Brain pericyte (primary cell): Measurements from ENCODE around the gene PIP5K1A.
"Not testable (repeated sequence)": the region's sequence is repeated elsewhere in the genome, so short reads cannot be mapped to it uniquely, and the experiment has no call there.

Experiments used
- DNase-seq: peaks from one replicate; pipeline ENCODE4 v3.0.0-alpha.2; 2012; ENCODE audit warnings: low read depth, low spot score

Gene PIP5K1A

DNA sequence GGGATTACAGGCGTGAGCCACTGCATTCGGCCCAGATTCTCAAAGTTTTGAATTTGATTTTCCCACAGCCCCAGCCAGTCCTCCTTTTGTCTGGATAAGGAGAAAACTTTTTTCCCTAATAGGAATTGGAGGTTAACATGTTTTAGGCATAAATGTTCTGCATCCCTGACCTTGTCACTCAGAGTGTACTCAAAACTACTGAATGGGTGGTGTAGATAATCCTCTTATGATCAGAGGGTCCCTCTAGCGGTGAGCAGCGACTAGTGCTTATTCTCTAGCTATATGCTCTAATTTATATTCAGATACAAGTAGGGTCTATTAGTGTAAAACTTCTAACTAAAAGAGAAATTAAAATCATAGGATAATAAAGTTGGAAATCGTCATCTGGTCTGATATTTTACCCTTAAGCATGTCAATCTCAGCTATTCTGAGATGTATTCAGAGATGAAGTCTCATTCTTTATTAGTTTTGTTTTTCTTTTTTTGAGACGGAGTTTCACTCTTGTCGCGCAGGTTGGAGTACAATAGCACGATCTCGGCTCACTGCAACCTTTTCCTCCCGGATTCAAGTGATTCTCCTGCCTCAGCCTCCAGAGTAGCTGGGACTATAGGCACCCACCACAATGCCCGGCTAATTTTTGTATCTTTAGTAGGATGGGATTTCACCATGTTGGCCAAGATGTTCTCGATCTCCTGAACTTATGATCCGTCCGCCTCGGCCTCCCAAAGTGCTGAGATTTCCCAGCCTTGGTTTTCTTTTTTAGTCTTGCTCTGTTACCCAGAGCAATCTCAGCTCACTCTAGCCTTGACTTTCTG is 53.5 kb downstream of the PIP5K1A start:
- DNase-seq = peak; percentile 22

DNA sequence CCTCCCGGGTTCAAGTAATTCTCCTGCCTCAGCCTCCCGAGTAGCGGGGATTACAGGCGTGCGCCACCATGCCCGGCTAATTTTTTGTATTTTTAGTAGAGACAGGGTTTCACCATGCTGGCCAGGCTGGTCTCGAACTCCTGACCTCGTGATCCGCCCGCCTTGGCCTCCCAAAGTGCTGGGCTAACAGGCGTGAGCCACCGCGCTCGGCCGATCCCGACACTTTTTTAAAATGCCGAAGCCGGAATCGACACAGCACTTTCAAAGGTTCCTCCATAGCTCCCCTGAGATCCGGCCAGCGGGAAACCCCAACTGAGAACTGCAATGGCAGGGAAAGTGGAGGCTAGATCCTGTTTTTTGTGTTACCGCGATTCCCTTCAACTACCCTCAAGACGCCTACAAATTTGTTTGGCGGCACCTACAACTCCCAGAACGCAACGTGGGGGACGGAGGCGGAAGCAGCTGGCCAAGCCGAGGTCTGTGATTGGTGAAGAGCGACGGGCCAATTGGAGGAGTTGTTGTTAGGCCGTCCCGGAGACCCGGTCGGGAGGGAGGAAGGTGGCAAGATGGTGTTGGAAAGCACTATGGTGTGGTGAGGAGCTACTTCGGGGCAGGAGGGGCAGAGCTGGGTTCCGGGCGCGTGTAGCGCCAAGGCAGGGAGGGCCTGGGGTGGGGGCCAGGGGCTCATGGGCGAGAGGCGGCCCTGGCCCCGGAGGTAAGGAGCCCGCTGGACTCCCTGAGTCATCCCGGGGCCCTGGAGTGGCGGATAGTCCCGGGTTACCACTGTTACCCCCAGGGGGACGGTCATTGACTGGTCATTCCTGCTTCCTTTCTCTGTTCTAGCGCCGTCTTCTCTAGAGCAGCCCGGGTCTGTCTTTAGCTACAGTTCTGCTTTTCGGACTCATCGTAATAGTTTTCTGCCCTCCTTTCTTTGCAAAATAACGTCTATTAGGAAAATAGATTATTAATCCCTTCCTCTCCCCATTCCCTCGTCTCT is 56.2 kb downstream of the PIP5K1A start, which contains the start of gene PSMD4:
Gene PSMD4 (plus strand): TSS at position 518 of the 997 bp plus-strand sequence. CDS start 49 bp downstream, at position 567.
- peak; percentile 90 for DNase-seq

DNA sequence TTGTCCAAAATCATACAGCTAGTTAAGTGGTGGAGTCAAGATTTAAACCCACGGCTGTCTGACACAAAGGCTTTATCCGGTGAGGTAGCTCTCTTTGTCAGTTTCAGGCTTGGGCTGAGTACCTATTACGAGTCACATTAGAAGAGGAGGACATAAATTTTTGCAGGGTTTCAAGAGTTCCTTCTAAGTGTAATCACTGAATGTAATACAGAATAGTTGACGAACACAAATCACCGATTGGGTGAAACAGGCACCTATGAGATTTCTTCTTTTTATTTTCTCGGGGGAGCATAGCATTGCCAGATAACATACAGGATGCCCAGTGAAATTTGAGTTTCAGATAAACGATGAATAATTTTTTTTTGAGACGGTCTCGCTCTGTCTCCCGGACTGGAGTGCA is 57.0 kb downstream of the PIP5K1A start:
- DNase-seq = no peak

DNA sequence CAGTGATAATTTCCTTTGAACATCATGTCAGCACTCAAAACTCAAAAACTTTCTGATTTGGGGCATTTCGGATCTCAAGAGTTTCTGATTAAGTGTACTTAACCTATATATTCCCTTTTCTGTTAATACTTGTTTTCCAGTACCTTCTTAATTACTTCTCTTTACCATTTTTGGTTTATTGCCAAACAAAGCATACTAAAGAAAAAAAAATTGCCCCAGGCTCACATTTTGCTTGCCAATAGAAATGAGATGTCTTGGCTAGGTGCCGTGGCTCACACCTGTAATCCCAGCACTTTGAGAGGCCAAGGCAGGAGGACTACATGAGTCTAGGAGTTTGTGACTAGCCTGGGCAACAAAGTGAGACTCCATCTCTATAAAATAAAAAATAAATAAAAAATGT is 61.0 kb downstream of the PIP5K1A start:
- no peak for DNase-seq

DNA sequence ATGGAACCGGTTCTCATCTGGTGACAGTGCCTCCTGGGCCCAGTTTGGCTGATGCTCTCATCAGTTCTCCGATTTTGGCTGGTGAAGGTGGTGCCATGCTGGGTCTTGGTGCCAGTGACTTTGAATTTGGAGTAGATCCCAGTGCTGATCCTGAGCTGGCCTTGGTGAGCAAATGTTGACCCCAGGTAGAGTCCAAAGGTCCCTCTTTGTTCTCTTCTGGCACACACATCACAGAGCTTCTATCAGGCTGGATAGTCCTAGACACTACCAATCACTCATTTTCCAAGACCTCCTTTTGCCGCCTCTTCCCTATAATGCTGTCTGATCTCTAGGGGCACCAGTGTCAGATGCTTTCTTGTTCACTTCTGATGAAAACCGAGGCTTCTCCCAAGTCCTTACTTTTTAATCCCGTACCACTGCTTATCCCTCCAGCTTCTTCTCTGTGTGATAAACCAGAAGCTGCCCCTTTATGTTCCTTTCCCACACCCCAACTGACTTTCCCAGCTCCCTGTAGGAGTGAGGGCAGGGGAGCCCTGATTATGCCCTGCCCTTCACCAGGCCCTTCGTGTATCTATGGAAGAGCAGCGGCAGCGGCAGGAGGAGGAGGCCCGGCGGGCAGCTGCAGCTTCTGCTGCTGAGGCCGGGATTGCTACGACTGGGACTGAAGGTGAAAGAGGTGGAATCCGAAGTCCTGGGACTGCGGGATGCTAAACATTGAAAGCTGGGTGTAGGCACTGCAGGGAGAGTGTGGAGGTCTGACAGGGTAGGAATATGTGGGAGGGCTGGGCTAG is 67.3 kb downstream of the PIP5K1A start:
- DNase-seq = no peak

DNA sequence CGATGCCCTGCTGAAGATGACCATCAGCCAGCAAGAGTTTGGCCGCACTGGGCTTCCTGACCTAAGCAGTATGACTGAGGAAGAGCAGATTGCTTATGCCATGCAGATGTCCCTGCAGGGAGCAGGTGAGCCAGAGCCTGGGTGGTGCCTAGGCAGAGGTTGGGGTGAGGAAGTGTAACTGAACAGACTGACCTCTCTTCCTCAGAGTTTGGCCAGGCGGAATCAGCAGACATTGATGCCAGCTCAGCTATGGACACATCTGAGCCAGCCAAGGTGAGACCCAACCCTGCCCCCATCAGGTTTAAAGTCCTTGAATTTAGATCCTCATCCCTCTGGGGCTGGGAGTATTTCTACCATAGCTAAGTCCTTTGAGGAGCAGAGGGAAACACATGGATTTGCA is 68.0 kb downstream of the PIP5K1A start:
- no peak for DNase-seq

DNA sequence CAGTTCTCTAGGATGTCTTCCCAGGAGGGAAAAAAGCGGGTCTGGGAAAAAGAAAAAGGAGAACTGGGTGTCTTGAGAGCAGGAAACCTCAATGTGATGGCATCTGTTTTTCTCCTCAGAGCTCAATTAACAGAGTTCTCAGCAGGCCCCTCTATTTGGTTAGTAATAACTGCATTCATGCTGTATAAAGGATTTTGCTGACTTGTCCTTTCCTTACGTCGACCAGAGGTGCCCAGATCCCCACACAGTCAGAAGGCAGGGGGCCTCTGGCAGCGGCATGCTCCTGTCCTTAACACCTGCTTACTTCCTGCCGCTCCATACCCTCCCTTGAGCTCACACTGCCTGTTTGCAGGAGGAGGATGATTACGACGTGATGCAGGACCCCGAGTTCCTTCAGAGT is 68.5 kb downstream of the PIP5K1A start:
- DNase-seq = no peak

DNA sequence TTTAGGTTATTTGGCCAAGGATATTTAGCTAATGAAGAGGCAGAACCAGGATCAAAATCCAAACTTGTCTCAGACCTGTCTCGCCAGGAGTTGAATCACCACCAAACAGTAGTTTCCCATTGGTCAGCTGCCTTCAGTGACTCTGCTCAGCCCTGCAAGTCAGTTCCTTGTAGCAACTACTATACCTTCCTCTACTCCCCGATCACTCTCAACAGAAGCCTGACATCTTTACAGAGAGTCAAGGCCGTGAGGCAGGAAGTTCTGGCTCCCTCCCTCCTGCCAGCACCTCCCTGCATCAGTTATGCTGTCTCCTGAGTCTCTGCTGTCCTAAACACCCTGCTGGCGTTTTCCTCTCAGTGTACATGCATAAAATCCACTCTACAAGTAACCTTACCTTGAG is 69.4 kb downstream of the PIP5K1A start:
- no peak for DNase-seq

DNA sequence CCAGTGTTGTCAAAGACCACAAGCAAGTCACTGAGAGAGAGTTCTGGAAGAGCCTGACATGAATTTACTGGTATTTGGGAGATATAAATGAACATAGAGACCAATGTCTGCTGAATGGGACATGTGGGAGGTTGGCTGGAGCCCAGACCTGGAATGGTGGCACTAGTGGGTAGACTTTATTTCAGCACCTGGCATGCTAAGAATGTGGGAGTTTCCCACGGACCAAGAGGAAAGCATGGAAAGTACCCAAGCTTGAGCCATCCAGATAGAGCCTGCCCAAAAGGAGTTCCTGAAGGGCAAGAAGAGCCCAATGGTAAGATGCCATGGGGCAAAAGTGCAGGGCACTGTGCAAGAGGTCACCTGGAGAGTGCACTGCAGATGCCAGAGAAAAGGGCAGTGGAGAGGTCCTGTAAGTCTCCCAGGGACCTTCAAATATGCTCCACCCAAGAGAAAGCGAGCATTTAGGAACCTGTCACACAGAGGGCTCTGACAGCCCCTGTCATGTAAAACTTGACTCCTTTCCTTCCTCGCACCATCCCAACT is 75.6 kb downstream of the PIP5K1A start:
- DNase-seq = no peak

DNA sequence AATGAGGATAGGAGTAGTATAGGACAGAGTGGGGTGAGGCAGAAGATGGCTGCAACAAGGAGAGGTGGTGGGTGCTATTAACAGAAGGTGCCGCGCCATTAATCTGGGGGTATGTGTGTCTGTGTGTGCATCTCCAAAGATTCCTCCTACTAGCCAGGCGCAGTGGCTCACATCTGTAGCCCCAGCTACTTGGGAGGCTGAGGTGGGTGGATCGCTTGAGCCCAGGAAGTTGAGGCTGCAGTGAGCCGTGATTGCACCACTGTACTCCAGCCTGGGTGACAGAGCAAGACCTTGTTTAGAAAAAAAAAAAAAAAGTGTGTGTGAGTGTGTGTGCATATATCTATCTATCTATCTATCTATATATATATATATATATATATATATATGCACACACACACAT is 77.0 kb downstream of the PIP5K1A start:
- not testable (repeated sequence) for DNase-seq

DNA sequence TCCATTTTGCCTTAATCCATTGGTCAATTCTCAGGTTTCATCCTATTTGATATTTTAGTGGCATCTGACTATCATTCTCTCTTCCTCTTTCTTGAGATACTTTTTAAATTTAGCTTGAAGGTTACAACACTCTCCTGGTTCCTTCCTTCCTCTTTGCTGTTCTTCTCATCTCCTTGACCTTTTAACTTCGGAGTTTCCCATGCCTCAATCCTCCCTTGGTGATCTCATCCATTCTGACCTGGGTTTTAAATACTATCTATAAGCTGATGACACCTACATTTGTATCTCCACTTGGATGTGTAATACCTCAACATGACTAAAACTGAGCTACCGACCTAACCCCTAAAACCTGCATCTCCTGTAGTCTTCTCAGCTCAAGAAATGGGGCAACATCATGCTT is 78.9 kb downstream of the PIP5K1A start:
- DNase-seq = no peak

DNA sequence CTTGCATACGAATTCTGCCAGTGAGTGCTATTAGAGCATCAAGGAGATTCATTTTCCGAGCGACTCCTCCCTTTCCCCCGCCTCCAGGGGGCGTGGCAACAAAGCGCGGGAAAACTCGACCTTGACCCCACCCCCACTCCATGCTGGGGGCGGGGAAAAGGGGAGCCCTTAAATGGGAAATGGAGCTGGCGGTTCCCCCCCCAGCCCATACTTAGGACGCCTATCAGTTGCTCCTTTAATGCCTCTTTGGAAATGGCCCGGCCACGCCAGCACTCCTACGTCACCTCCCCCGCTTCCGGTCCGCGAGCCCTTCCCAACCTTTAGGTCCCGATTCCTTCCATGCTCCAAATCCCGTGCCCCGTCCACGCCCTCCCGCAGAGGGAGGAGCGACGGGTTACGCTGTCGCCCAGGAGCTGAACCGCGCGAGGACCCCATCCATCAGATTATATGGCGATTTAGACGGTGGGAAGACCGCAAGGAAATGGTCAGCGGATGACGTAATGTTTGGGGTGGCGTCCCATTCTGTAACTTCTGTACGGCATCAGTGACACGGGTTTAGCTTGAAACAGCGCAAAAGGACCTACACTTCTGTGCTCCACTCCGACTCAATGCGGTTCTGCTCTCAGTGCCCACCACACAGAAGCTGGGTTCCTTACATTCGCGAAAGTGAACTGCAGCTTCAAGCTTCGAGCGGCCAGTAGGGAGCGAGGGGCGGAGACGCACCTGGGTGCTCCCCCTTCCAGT is 83.0 kb downstream of the PIP5K1A start:
- peak; percentile 96 for DNase-seq

DNA sequence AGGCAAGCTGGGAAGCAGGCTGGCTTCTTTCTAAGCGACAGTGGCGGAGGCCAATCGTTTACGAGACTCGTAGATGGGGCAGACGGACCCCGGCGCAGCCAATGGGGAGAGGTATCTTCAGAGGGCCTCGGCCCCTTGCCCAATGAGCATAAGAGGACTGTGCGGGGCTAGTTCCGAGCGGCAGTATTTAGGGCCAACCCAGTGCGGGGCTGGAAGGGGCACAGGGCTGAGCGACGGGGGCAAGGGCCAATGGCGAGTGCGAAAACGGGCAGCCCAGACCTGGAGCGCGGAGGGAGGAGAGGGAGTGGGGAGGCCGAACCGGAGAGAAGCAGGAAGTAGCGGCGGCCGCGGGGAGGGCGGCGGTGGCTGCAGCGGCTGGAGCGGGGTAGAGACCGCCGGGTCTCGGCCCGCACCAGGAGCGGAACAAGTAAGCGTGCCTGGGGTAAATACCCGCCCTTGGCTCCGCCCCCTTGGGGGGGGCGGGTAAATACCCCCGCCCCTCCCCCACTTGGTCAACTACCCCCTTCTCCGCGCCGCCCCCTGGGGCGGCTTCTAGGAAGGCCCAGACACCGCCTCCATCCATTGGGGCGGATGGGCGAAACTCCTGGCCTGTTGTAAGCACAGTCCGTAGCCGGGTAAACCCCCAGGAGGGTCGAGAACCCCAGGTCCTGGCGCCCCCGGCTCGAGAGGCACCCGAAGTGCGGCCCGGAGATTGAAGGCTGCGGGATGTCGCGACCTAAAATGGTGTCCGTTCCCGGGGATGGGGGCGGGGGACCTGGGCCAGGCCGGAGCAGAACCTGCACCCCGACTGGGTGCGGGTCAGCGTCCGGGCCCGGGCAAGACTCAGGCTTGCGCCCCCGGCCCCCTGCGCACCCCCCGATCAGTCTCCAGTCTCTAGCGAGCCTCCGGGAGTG is 83.9 kb downstream of the PIP5K1A start, which contains the start of gene ZNF687:
Gene ZNF687 (plus strand): TSS at position 331 of the 914 bp plus-strand sequence. CDS start 3,993 bp downstream, outside the sequence.
- peak; percentile 100 for DNase-seq

DNA sequence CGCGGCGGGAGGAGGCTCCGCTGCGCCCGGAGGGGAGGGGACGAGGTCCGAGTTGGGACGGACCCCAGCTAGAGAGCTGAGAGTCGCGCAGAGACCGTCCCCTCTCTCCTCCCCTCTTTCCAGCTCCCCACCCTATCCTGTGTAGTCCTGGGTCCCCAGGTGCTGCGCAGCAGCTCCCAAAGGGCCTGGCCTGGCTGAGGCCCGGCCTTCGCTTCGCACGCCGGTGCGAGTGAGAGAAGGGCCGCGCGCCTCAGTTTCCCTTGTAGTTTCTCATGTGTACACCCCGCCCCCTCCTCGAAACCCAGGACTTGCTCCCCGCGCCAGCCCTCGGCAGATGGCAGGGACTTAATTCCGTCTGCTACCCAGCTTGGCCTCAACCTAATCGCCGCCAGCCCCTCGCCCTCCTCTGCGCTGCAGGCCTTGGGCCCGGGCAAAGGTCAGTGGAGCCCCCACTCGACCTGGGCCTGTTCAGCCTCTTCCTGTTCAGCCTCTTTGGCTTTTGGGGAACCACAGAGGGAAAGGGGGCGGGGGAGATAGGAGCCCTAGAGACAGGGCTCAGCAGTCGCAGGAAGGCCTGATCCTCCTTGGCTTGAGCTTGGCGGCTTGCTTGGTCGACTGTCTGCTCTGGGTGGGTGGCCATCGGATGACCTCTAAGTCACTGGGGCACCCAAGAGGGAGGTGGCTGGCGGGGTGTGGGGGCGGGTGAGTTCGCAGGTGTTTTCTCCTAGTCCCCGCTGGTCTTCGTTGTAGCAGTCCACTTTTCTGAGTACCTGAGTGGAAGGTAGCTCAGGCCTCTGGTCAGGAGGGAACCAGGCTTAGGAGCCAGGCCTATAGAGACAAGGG is 84.8 kb downstream of the PIP5K1A start:
- DNase-seq = no peak

DNA sequence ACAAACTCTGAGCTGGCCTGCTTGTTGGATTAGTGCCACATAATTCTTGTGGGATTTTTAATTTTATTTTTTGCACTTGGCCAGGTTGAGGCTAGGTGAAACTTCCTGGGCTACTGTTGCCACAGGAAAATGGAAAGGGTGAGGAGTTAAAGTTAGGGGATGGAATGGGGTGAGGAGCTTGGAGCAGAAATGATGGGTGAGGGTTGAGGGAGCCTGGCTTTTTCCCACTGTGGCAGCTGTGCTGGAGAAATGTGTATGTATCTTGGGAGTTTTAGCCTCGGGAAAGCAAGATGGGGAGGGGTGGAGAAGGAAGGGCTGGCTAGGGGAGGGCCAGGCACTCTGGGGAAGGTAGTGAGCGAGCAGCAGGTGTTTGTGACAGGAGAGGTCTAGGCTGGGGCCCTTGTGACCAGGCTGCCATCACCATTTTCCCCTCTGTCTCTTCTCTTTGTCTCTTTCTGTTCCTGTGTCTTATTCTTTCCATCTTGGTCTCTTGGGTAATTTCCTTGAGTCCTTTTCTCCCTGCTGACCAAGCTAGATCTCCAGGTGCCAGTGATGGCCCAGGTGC is 85.7 kb downstream of the PIP5K1A start:
- no peak for DNase-seq

DNA sequence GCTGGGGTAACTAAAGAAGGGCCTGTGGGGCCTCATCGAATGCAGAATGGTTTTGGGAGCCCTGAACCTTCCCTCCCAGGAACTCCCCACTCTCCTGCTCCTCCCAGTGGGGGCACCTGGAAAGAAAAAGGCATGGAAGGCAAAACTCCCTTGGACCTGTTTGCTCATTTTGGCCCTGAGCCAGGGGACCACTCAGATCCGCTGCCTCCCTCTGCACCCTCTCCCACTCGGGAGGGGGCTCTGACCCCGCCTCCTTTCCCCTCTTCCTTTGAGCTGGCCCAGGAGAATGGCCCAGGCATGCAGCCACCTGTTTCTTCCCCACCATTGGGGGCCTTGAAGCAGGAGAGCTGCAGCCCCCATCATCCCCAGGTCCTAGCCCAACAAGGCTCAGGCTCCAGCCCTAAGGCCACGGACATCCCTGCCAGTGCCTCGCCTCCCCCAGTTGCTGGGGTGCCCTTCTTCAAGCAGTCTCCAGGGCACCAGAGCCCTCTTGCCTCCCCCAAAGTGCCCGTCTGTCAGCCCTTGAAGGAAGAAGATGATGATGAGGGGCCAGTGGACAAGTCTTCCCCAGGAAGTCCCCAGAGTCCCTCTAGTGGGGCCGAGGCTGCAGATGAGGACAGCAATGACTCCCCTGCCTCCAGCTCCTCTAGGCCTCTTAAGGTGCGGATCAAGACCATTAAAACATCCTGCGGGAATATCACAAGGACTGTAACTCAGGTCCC is 88.4 kb downstream of the PIP5K1A start:
- DNase-seq = no peak

DNA sequence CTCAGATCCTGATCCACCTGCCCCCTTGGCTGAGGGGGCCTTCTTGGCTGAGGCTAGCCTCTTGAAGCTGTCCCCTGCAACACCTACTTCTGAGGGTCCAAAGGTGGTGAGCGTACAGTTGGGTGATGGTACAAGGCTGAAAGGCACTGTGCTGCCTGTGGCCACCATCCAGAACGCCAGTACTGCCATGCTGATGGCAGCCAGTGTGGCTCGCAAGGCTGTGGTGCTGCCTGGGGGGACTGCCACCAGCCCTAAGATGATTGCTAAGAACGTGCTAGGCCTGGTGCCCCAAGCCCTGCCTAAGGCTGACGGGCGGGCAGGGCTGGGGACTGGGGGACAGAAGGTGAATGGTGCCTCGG is 89.0 kb downstream of the PIP5K1A start:
- DNase-seq = no peak
